CD8-positive, alpha-beta memory T cell (primary cell): ENCODE data around the gene PDF. TPM values are rescaled to one million over a fixed set of nuclear protein-coding genes. Genes with fewer than 3 reads are reported as not detected.

Experiments used
- CTCF ChIA-PET: fragments of 350-600 bp; sonication (Branson Sonifier 250); formaldehyde crosslinking; loops from one replicate; lab custom pipeline; 2021; ENCODE audit warnings: antibody characterized with exemption; lab: Charles Lee
- POLR2A ChIA-PET: fragments of 350-600 bp; sonication (Branson Sonifier 250); formaldehyde crosslinking; loops from one replicate; lab custom pipeline; 2021; ENCODE audit warnings: antibody characterized with exemption; lab: Charles Lee
- DNase-seq, 5 donors: peaks; one replicate each; pipeline versions ENCODE4 v3.0.0 to v3.0.0-alpha.2; 2020 to 2022; ENCODE audit warnings: mixed read lengths in 1 of 5
- H3K27ac ChIP-seq: one replicate; pipeline ENCODE4 v1.7.0; 2013; ENCODE audit warnings: low read depth, mild to moderate bottlenecking, low read length, moderate library complexity
- H3K27me3 ChIP-seq: 2 replicates; pipeline ENCODE4 v1.7.0; 2013; ENCODE audit warnings: low read length, mild to moderate bottlenecking; ENCODE audit not compliant: insufficient read depth, poor library complexity, severe bottlenecking
- H3K36me3 ChIP-seq: 2 replicates; pipeline ENCODE4 v1.7.0; 2013; ENCODE audit warnings: mild to moderate bottlenecking, low read length, moderate library complexity; ENCODE audit not compliant: insufficient read depth
- H3K4me1 ChIP-seq: 2 replicates; pipeline ENCODE4 v1.7.0; 2013; ENCODE audit warnings: mild to moderate bottlenecking, low read length, moderate library complexity; ENCODE audit not compliant: insufficient read depth
- H3K4me3 ChIP-seq: 2 replicates; pipeline ENCODE4 v1.7.0; 2013; ENCODE audit warnings: mild to moderate bottlenecking, low read length
- H3K9me3 ChIP-seq: 2 replicates; pipeline ENCODE4 v1.7.0; 2013; ENCODE audit warnings: mild to moderate bottlenecking, low read length
- H3K27ac Mint-ChIP-seq, 8 donors: one replicate each; pipeline ENCODE4 v1.8.0; 2020 to 2021; ENCODE audit warnings: mixed read lengths in 8 of 8, mild to moderate bottlenecking in 6 of 8, inconsistent platforms in 3 of 8, moderate library complexity in 3 of 8
- H3K27me3 Mint-ChIP-seq, 2 donors: one replicate each; pipeline ENCODE4 v1.8.0; 2020 to 2021; ENCODE audit warnings: mixed read lengths in 2 of 2, mild to moderate bottlenecking in 1 of 2, moderate library complexity in 1 of 2
- H3K36me3 Mint-ChIP-seq, 3 donors: one replicate each; pipeline ENCODE4 v1.8.0; 2020 to 2021; ENCODE audit warnings: mixed read lengths in 3 of 3, inconsistent platforms in 1 of 3, mild to moderate bottlenecking in 1 of 3
- H3K4me1 Mint-ChIP-seq, 3 donors: one replicate each; pipeline ENCODE4 v1.8.0; 2020 to 2021; ENCODE audit warnings: mixed read lengths in 3 of 3, inconsistent platforms in 1 of 3, mild to moderate bottlenecking in 1 of 3
- H3K4me3 Mint-ChIP-seq, 7 donors: one replicate each; pipeline ENCODE4 v1.8.0; 2020 to 2021; ENCODE audit warnings: mixed read lengths in 7 of 7, mild to moderate bottlenecking in 6 of 7, moderate library complexity in 4 of 7, inconsistent platforms in 2 of 7
- H3K9me3 Mint-ChIP-seq, 5 donors: one replicate each; pipeline ENCODE4 v1.8.0; 2020 to 2022; ENCODE audit warnings: mixed read lengths in 5 of 5, mild to moderate bottlenecking in 3 of 5, moderate library complexity in 2 of 5, inconsistent platforms in 1 of 5
- polyA plus RNA-seq: library from polyadenylated mRNA; unstranded; fragments of 300-500 nt; fragmentation: Illumina TruSeq; gene quantifications from one replicate; pipeline ENCODE4 v1.2.3, GENCODE V29; 2021
- total RNA-seq, 2 experiments: library from RNA; stranded (reverse); gene quantifications; one replicate each; pipeline ENCODE4 v1.2.3, GENCODE V29; 2021

Gene PDF
- total and polyA plus RNA-seq, 3 experiments from 2014 or later, result 17.4 to 34.9 (median 29.1) TPM

- peak overlapping the region; percentile 86 for H3K4me3 ChIP-seq
- H3K27ac Mint-ChIP-seq, result peak overlapping the region; percentile 85 to 100 (median 90)
These were observed 8.3 kb upstream of the PDF start for GRCh38 chr16:69338557-69339288.

DNA sequence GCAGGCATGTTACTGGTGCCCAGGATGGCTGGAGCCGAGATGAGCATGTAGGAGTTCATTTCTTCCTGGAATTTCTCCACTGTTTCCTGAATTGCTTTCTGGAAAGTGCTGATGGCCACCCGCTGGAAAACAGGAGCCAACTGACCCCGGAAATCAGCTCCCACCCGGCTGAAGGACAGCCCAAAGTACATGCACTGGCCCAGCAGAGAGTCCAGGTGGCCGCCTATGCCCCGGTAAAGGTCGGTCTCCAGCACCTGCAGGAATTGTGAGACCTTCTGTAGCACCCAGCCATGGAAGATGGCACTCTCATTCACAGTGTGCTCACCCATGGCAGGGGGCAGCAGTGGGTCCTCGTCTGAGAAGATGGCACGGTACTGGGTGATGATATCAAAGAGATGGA lies 4.3 kb upstream of the PDF start:
- peaks cover 0 to 52% (median 11%) of the 10 kb centered on the region in 3 donors for H3K36me3 Mint-ChIP-seq
- POLR2A ChIA-PET, result no interaction called here
- DNase-seq, result no peak

More at GRCh38 chr16:69338557-69339288, 8.3 kb upstream of the PDF start:
- H3K36me3 ChIP-seq, result peaks cover 28% of the 10 kb centered on the region
- H3K27me3 Mint-ChIP-seq, result no peaks in the 10 kb centered on the region
- H3K9me3 Mint-ChIP-seq, result no peaks in the 10 kb centered on the region
- peak overlapping the region; percentile 98 to 100 (median 99) for H3K4me3 Mint-ChIP-seq
- DNase-seq, result no peak
- peaks cover 49 to 69% (median 68%) of the 10 kb centered on the region in 3 donors for H3K4me1 Mint-ChIP-seq
- H3K36me3 Mint-ChIP-seq, result peaks cover 0 to 69% (median 11%) of the 10 kb centered on the region in 3 donors
- CTCF ChIA-PET, result interaction anchor here (0.9 to 3.2 kb wide), 6 partner anchors 9 to 47 kb away, joined by 3 to 32 read pairs (median 6); partner anchors contain the start of genes PDF and TERF2
- H3K27ac ChIP-seq, result peak overlapping the region; percentile 70
- H3K27me3 ChIP-seq, result no peaks in the 10 kb centered on the region
- no peaks in the 10 kb centered on the region for H3K9me3 ChIP-seq
- POLR2A ChIA-PET, result interaction anchor here (0.5 to 2.8 kb wide), 4 partner anchors 9 to 395 kb away, joined by 3 to 20 read pairs (median 5); partner anchors contain the start of gene PDF
- H3K4me1 ChIP-seq, result peaks cover 33% of the 10 kb centered on the region

DNA sequence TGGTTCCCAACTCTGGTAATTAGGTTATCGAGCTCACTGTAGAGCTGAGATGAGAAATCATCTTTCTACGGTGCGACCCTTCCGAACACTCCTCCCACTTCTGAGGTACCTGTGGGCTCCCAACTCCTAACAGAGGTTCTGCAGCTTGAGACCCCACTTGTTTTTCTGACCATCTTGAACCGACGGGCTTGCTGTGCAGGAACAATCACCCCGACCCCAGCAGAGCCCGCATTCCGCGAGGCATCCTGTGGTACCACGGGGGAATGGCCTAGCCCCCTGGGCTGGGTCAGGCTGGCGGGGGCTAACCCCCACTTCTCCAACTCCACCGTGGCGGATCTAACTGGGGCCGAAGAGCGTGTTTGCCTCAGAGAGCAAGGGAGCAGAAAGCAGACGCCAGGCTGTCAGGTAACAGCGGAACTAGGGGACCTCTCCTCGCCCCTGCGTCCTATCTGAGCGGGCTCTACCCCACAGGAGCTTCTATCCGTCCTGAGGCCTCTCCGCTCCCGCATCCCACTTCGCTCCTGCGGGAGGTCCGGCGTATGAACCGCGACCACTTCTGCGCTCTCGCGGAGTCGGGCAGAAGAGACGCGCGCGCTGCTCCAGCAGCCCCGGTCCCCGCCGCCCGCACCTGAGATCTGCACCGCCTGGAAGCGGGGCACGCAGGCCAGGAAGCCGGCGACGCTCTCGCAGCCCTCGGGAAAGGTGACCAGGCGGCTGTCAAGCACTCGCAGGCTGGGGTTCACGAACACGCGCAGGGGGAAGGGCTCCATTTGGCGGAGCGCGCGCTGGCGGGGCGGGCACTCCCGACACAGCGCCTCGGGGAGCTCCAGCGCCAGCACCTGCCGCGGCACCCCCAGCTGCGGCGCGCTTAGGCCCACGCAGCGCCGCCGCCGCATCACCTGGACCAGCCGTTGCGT lies 761 bp downstream of the PDF start:
- POLR2A ChIA-PET, result interaction anchor here (0.6 to 3.1 kb wide), 4 partner anchors 10 to 146 kb away, joined by 3 to 20 read pairs (median 8); partner anchors contain the start of genes COG8 and NIP7
- H3K27ac Mint-ChIP-seq, result peak overlapping the region in 7 of 8 donors; percentile 26 to 90 (median 69)
- peak overlapping the region; percentile 76 for H3K4me3 ChIP-seq
- peaks cover 13% of the 10 kb centered on the region for H3K36me3 ChIP-seq
- H3K27me3 Mint-ChIP-seq, result no peaks in the 10 kb centered on the region
- no peaks in the 10 kb centered on the region for H3K27me3 ChIP-seq
- H3K4me3 Mint-ChIP-seq, result peak overlapping the region; percentile 75 to 85 (median 77)
- peaks cover 50% of the 10 kb centered on the region for H3K4me1 ChIP-seq
- no peaks in the 10 kb centered on the region for H3K9me3 ChIP-seq
- no peaks in the 10 kb centered on the region for H3K9me3 Mint-ChIP-seq
- H3K27ac ChIP-seq, result peak overlapping the region; percentile 76
- CTCF ChIA-PET, result interaction anchor here (1.2 to 4.2 kb wide), 6 partner anchors 10 to 25 kb away, joined by 3 to 32 read pairs (median 5); partner anchors contain the start of genes COG8 and NIP7
- H3K4me1 Mint-ChIP-seq, result peaks cover 41 to 72% (median 46%) of the 10 kb centered on the region in 3 donors
- peak in 2 of 5 donors; percentile 47 to 62 for DNase-seq
- peaks cover 0 to 61% (median 5%) of the 10 kb centered on the region in 3 donors for H3K36me3 Mint-ChIP-seq

More for the DNA sequence above, 4.3 kb upstream of the PDF start:
- H3K4me3 Mint-ChIP-seq, result peak overlapping the region in 1 of 7 donors; percentile 76
- H3K27ac ChIP-seq, result no peak overlapping the region
- H3K36me3 ChIP-seq, result peaks cover 17% of the 10 kb centered on the region
- peaks cover 31% of the 10 kb centered on the region for H3K4me1 ChIP-seq
- H3K4me3 ChIP-seq, result no peak overlapping the region
- peaks cover 37 to 67% (median 49%) of the 10 kb centered on the region in 3 donors for H3K4me1 Mint-ChIP-seq
- no peaks in the 10 kb centered on the region for H3K9me3 Mint-ChIP-seq
- H3K27ac Mint-ChIP-seq, result no peak overlapping the region
- CTCF ChIA-PET, result interaction anchor here (0.9 kb wide), 1 partner anchor 9 kb away, joined by 3 read pairs; no protein-coding TSS in a partner anchor
- no peaks in the 10 kb centered on the region for H3K9me3 ChIP-seq
- H3K27me3 ChIP-seq, result no peaks in the 10 kb centered on the region
- H3K27me3 Mint-ChIP-seq, result no peaks in the 10 kb centered on the region

- peak overlapping the region; percentile 75 to 85 (median 77) for H3K4me3 Mint-ChIP-seq
- Histone ChIP-seq H3K27ac (no peak overlapping the region), H3K9me3 (no peaks in the 10 kb centered on the region), H3K36me3 (peaks cover 6% of the 10 kb centered on the region), H3K27me3 (no peaks in the 10 kb centered on the region), H3K4me3 (peak overlapping the region; percentile 76), H3K4me1 (peaks cover 50% of the 10 kb centered on the region)
- ChIA-PET CTCF (interaction anchor here (1.4 to 4.2 kb wide), 4 partner anchors 11 to 17 kb away, joined by 5 to 32 read pairs (median 6); partner anchors contain the start of genes COG8 and NIP7), POLR2A (interaction anchor here (0.5 to 3.1 kb wide), 4 partner anchors 10 to 146 kb away, joined by 3 to 20 read pairs (median 8); partner anchors contain the start of genes COG8 and NIP7)
- peaks cover 36 to 66% (median 39%) of the 10 kb centered on the region in 3 donors for H3K4me1 Mint-ChIP-seq
- H3K9me3 Mint-ChIP-seq, result no peaks in the 10 kb centered on the region
- H3K27ac Mint-ChIP-seq, result peak overlapping the region; percentile 26 to 90 (median 68)
- H3K27me3 Mint-ChIP-seq, result no peaks in the 10 kb centered on the region
- H3K36me3 Mint-ChIP-seq, result peaks cover 0 to 61% (median 1%) of the 10 kb centered on the region in 3 donors
- DNase-seq, result no peak
These were observed 1.5 kb downstream of the PDF start for GRCh38 chr16:69328854-69329316.

GRCh38 chr16:69327585-69328310 lies 2.6 kb downstream of the PDF start:
- Histone ChIP-seq H3K4me1 (peaks cover 43% of the 10 kb centered on the region), H3K27me3 (no peaks in the 10 kb centered on the region), H3K9me3 (no peaks in the 10 kb centered on the region), H3K4me3 (no peak overlapping the region), H3K27ac (no peak overlapping the region), H3K36me3 (peaks cover 9% of the 10 kb centered on the region)
- CTCF ChIA-PET, result interaction anchor here (4.2 kb wide), 1 partner anchor 12 kb away, joined by 32 read pairs; the partner anchor contains the start of genes COG8 and NIP7
- Mint-ChIP-seq H3K9me3 (no peaks in the 10 kb centered on the region), H3K4me1 (peaks cover 31 to 58% (median 37%) of the 10 kb centered on the region in 3 donors), H3K4me3 (peak overlapping the region in 3 of 7 donors; percentile 19 to 79 (median 34)), H3K36me3 (peaks cover 0 to 65% (median 0%) of the 10 kb centered on the region in 3 donors), H3K27me3 (no peaks in the 10 kb centered on the region), H3K27ac (peak overlapping the region in 4 of 8 donors; percentile 33 to 77 (median 58))
- no peak for DNase-seq
- POLR2A ChIA-PET, result no interaction called here

GRCh38 chr16:69326172-69326873 lies 4.1 kb downstream of the PDF start:
- Mint-ChIP-seq H3K4me3 (peak overlapping the region in 3 of 7 donors; percentile 23 to 71 (median 48)), H3K27ac (peak overlapping the region; percentile 36 to 83 (median 66)), H3K27me3 (no peaks in the 10 kb centered on the region), H3K4me1 (peaks cover 31 to 57% (median 34%) of the 10 kb centered on the region in 3 donors), H3K36me3 (peaks cover 0 to 72% (median 4%) of the 10 kb centered on the region in 3 donors), H3K9me3 (no peaks in the 10 kb centered on the region)
- Histone ChIP-seq H3K4me3 (no peak overlapping the region), H3K27me3 (no peaks in the 10 kb centered on the region), H3K27ac (no peak overlapping the region), H3K4me1 (peaks cover 43% of the 10 kb centered on the region), H3K9me3 (no peaks in the 10 kb centered on the region), H3K36me3 (peaks cover 10% of the 10 kb centered on the region)
- ChIA-PET POLR2A (interaction anchor here (0.6 kb wide), 1 partner anchor 204 kb away, joined by 4 read pairs; no protein-coding TSS in a partner anchor), CTCF (interaction anchor here (0.6 to 2.2 kb wide), 7 partner anchors 9 to 1805 kb away, joined by 3 to 9 read pairs (median 3); partner anchors contain the start of gene COG8)
- DNase-seq, result no peak
